GM06990 (cell line): ENCODE measurements around the gene DSCAML1.

ENCODE experiments used
- DNase-seq: peaks from one replicate; pipeline ENCODE4 v3.0.0-alpha.2; 2011; ENCODE audit not compliant: insufficient read length; ENCODE audit errors: extremely low read depth
- H3K27me3 ChIP-seq: replicated peaks from 2 replicates; pipeline ENCODE4 v1.6.0; 2011; ENCODE audit warnings: low read length; ENCODE audit not compliant: control insufficient read depth, insufficient read depth
- H3K36me3 ChIP-seq: 2 replicates; pipeline ENCODE4 v1.5.1; 2011; ENCODE audit warnings: low read length; ENCODE audit not compliant: control insufficient read depth, insufficient read depth
- H3K4me3 ChIP-seq: replicated peaks from 2 replicates; pipeline ENCODE4 v1.5.1; 2011; ENCODE audit warnings: low read depth, mild to moderate bottlenecking, control low read depth, low read length
- CTCF ChIP-seq: IDR thresholded peaks from 2 replicates; pipeline ENCODE4 v1.5.1; 2011; ENCODE audit warnings: low read length, control low read depth, mild to moderate bottlenecking, inconsistent platforms; ENCODE audit not compliant: insufficient read depth, poor library complexity, severe bottlenecking

DSCAML1 gene

GRCh38 chr11:117517097-117517496 is 279.9 kb downstream of the DSCAML1 start:
- no peaks in the 10 kb centered on the region; the same call in 1 of the 2 replicates for H3K27me3 ChIP-seq
- DNase-seq, result no peak
- H3K4me3 ChIP-seq, result no peak overlapping the region
- TF ChIP-seq CTCF, result no peak
- no peaks in the 10 kb centered on the region for H3K36me3 ChIP-seq

- H3K27me3 ChIP-seq, result no peaks in the 10 kb centered on the region; the same call in none of the 2 replicates
These were observed 280.9 kb downstream of the DSCAML1 start for GRCh38 chr11:117515892-117516787.

GRCh38 chr11:117514256-117514655 is 282.8 kb downstream of the DSCAML1 start:
- H3K27me3 ChIP-seq, result peaks cover 1% of the 10 kb centered on the region
- H3K36me3 ChIP-seq, result no peaks in the 10 kb centered on the region
- DNase-seq, result no peak
- no peak for TF ChIP-seq CTCF
- H3K4me3 ChIP-seq, result no peak overlapping the region

More at GRCh38 chr11:117515892-117516787, 280.9 kb downstream of the DSCAML1 start:
- Histone ChIP-seq H3K4me3 (no peak overlapping the region), H3K36me3 (no peaks in the 10 kb centered on the region)
- no peak for TF ChIP-seq CTCF
- no peak for DNase-seq

GRCh38 chr11:117513666-117514065 is 283.4 kb downstream of the DSCAML1 start:
- no peak for TF ChIP-seq CTCF
- DNase-seq, result no peak
- H3K4me3 ChIP-seq, result no peak overlapping the region
- no peaks in the 10 kb centered on the region for H3K36me3 ChIP-seq
- H3K27me3 ChIP-seq, result peaks cover 1% of the 10 kb centered on the region

- no peak for TF ChIP-seq CTCF
- no peak for DNase-seq
- H3K4me3 ChIP-seq, result no peak overlapping the region
- H3K36me3 ChIP-seq, result no peaks in the 10 kb centered on the region
- H3K27me3 ChIP-seq, result peaks cover 1% of the 10 kb centered on the region; the same call in 1 of the 2 replicates
These were observed 285.0 kb downstream of the DSCAML1 start for GRCh38 chr11:117511931-117512539.
